Measurements from ENCODE around the gene ACAD8. TPM values are rescaled to one million over a fixed set of nuclear protein-coding genes. Genes with fewer than 3 reads are reported as not detected.

Gene ACAD8
- total RNA-seq, 1 donor from 2014 or later, result 48.0 TPM

GRCh38 chr11:134267461-134267860 is 14.1 kb downstream of the ACAD8 start:
- no peak overlapping the region for H3K27ac Mint-ChIP-seq (ENCODE audit: unreplicated experiment)
- DNase-seq, result no peak
- no peak overlapping the region for H3K4me3 Mint-ChIP-seq (ENCODE audit: unreplicated experiment)
- peaks cover 3% of the 10 kb centered on the region for H3K27me3 Mint-ChIP-seq (ENCODE audit: unreplicated experiment)
- no peaks in the 10 kb centered on the region for H3K36me3 Mint-ChIP-seq (ENCODE audit: unreplicated experiment)
- H3K4me1 Mint-ChIP-seq (ENCODE audit: low read depth, unreplicated experiment), result peaks cover 8% of the 10 kb centered on the region
- no peak for TF ChIP-seq CTCF (IDR thresholded peaks at IDR 0.05; ENCODE audit: partially characterized antibody, unreplicated experiment)
- peaks cover 6% of the 10 kb centered on the region for H3K9me3 Mint-ChIP-seq (ENCODE audit: unreplicated experiment)

- peaks cover 13% of the 10 kb centered on the region for H3K4me1 Mint-ChIP-seq (ENCODE audit: low read depth, unreplicated experiment)
- H3K27ac Mint-ChIP-seq (ENCODE audit: unreplicated experiment), result no peak overlapping the region
- peaks cover 11% of the 10 kb centered on the region for H3K9me3 Mint-ChIP-seq (ENCODE audit: unreplicated experiment)
- peaks cover 3% of the 10 kb centered on the region for H3K27me3 Mint-ChIP-seq (ENCODE audit: unreplicated experiment)
- no peak overlapping the region for H3K4me3 Mint-ChIP-seq (ENCODE audit: unreplicated experiment)
- no peak for DNase-seq
- no peaks in the 10 kb centered on the region for H3K36me3 Mint-ChIP-seq (ENCODE audit: unreplicated experiment)
- TF ChIP-seq CTCF (IDR thresholded peaks at IDR 0.05; ENCODE audit: partially characterized antibody, unreplicated experiment), result no peak
These were observed 14.6 kb downstream of the ACAD8 start for GRCh38 chr11:134267966-134268365.

GRCh38 chr11:134270250-134270714 is 16.9 kb downstream of the ACAD8 start:
- Mint-ChIP-seq H3K9me3 (ENCODE audit: unreplicated experiment) (peaks cover 15% of the 10 kb centered on the region), H3K4me3 (ENCODE audit: unreplicated experiment) (no peak overlapping the region), H3K36me3 (ENCODE audit: unreplicated experiment) (no peaks in the 10 kb centered on the region), H3K4me1 (ENCODE audit: low read depth, unreplicated experiment) (peaks cover 22% of the 10 kb centered on the region), H3K27ac (ENCODE audit: unreplicated experiment) (no peak overlapping the region), H3K27me3 (ENCODE audit: unreplicated experiment) (peaks cover 7% of the 10 kb centered on the region)
- peak; percentile 50 for TF ChIP-seq CTCF (IDR thresholded peaks at IDR 0.05; ENCODE audit: partially characterized antibody, unreplicated experiment)
- no peak for DNase-seq

- Mint-ChIP-seq H3K9me3 (ENCODE audit: unreplicated experiment) (peaks cover 17% of the 10 kb centered on the region), H3K27ac (ENCODE audit: unreplicated experiment) (peak overlapping the region; percentile 84), H3K4me3 (ENCODE audit: unreplicated experiment) (no peak overlapping the region), H3K27me3 (ENCODE audit: unreplicated experiment) (peaks cover 12% of the 10 kb centered on the region), H3K36me3 (ENCODE audit: unreplicated experiment) (no peaks in the 10 kb centered on the region), H3K4me1 (ENCODE audit: low read depth, unreplicated experiment) (peaks cover 27% of the 10 kb centered on the region)
- DNase-seq, result no peak
- no peak for TF ChIP-seq CTCF (IDR thresholded peaks at IDR 0.05; ENCODE audit: partially characterized antibody, unreplicated experiment)
These were observed 18.6 kb downstream of the ACAD8 start for GRCh38 chr11:134271978-134272377.

- peaks cover 32% of the 10 kb centered on the region for H3K4me1 Mint-ChIP-seq (ENCODE audit: low read depth, unreplicated experiment)
These were observed 19.3 kb downstream of the ACAD8 start for GRCh38 chr11:134272381-134273316.

More at GRCh38 chr11:134272381-134273316, 19.3 kb downstream of the ACAD8 start:
- Mint-ChIP-seq H3K36me3 (ENCODE audit: unreplicated experiment) (no peaks in the 10 kb centered on the region), H3K27ac (ENCODE audit: unreplicated experiment) (peak overlapping the region; percentile 84), H3K4me3 (ENCODE audit: unreplicated experiment) (peak overlapping the region; percentile 72), H3K27me3 (ENCODE audit: unreplicated experiment) (peaks cover 16% of the 10 kb centered on the region), H3K9me3 (ENCODE audit: unreplicated experiment) (peaks cover 19% of the 10 kb centered on the region)
- TF ChIP-seq CTCF (IDR thresholded peaks at IDR 0.05; ENCODE audit: partially characterized antibody, unreplicated experiment), result no peak
- DNase-seq, result peak; percentile 60

Measured in glutamatergic neuron (in vitro differentiated cells).